G401 (cell line): Measurements from ENCODE around the gene PWWP2B. TPM values are rescaled to one million over a fixed set of nuclear protein-coding genes. Genes with fewer than 3 reads are reported as not detected.

Experiments used
- DNase-seq: peaks from one replicate; pipeline ENCODE4 v3.0.0-alpha.2; 2015; ENCODE audit warnings: low spot score
- in situ Hi-C: cut with HindIII; loops from 2 replicates; pipeline ENCODE4 v1.10.0; 2016; ENCODE audit warnings: low sequenced_read_pairs, mixed read lengths
- total RNA-seq: library from RNA; depleted of rRNA; stranded (reverse); fragments of >200 nt; shearing (Covaris generic); gene quantifications from 2 replicates; pipeline ENCODE4 v1.2.3, GENCODE V29; 2014

PWWP2B gene
- total RNA-seq, 1 experiment from 2014 or later: 24.5 TPM

- in situ Hi-C loops: loop anchor here (5.0 kb wide), 1 partner anchor 158 kb away; no protein-coding TSS in a partner anchor
- no peak for DNase-seq
Measured at GRCh38 chr10:132459301-132460003, 62.5 kb downstream of the PWWP2B start.

GRCh38 chr10:132460071-132460470 is 63.1 kb downstream of the PWWP2B start:
- DNase-seq: no peak
- in situ Hi-C loops: loop anchor here (5.0 kb wide), 1 partner anchor 157 kb away; no protein-coding TSS in a partner anchor

- DNase-seq: no peak
- in situ Hi-C loops: loop anchor here (5.0 kb wide), 1 partner anchor 157 kb away; no protein-coding TSS in a partner anchor
Measured at GRCh38 chr10:132460691-132461090, 63.7 kb downstream of the PWWP2B start.

- in situ Hi-C loops: loop anchor here (5.0 kb wide), 1 partner anchor 156 kb away; no protein-coding TSS in a partner anchor
- no peak for DNase-seq
Measured at GRCh38 chr10:132461103-132461682, 64.2 kb downstream of the PWWP2B start.

GRCh38 chr10:132461683-132462231 is 64.8 kb downstream of the PWWP2B start:
- DNase-seq: no peak
- in situ Hi-C loops: loop anchor here (5.0 kb wide), 1 partner anchor 156 kb away; no protein-coding TSS in a partner anchor

- no peak for DNase-seq
- in situ Hi-C loops: loop anchor here (5.0 kb wide), 1 partner anchor 155 kb away; no protein-coding TSS in a partner anchor
Measured at GRCh38 chr10:132462463-132463332, 65.7 kb downstream of the PWWP2B start.

- peak; percentile 51 for DNase-seq
- in situ Hi-C loops: loop anchor here (5.0 kb wide), 1 partner anchor 154 kb away; no protein-coding TSS in a partner anchor
Measured at GRCh38 chr10:132463333-132464255, 66.6 kb downstream of the PWWP2B start.

GRCh38 chr10:132464256-132465192 is 67.5 kb downstream of the PWWP2B start:
- in situ Hi-C loops: loop anchor here (5.0 kb wide), 1 partner anchor 153 kb away; no protein-coding TSS in a partner anchor
- peak; percentile 98 for DNase-seq

GRCh38 chr10:132465193-132465888 is 68.3 kb downstream of the PWWP2B start:
- in situ Hi-C loops: no loop called here
- DNase-seq: no peak

GRCh38 chr10:132465889-132466519 is 69.0 kb downstream of the PWWP2B start:
- DNase-seq: no peak
- in situ Hi-C loops: no loop called here

- in situ Hi-C loops: no loop called here
- no peak for DNase-seq
Measured at GRCh38 chr10:132466520-132467463, 69.8 kb downstream of the PWWP2B start.
